ENCODE data around the gene IL27RA.
"Not testable (repeated sequence)": the region's sequence is repeated elsewhere in the genome, so short reads cannot be mapped to it uniquely, and the experiment has no call there.

IL27RA gene

GRCh38 chr19:14000691-14001375 is 30.7 kb upstream of the IL27RA start:
- DNase-seq, result no peak

- no peak for DNase-seq
Observed at GRCh38 chr19:14002571-14003250, 28.9 kb upstream of the IL27RA start.

GRCh38 chr19:14003251-14004055 is 28.1 kb upstream of the IL27RA start:
- no peak for DNase-seq

DNA sequence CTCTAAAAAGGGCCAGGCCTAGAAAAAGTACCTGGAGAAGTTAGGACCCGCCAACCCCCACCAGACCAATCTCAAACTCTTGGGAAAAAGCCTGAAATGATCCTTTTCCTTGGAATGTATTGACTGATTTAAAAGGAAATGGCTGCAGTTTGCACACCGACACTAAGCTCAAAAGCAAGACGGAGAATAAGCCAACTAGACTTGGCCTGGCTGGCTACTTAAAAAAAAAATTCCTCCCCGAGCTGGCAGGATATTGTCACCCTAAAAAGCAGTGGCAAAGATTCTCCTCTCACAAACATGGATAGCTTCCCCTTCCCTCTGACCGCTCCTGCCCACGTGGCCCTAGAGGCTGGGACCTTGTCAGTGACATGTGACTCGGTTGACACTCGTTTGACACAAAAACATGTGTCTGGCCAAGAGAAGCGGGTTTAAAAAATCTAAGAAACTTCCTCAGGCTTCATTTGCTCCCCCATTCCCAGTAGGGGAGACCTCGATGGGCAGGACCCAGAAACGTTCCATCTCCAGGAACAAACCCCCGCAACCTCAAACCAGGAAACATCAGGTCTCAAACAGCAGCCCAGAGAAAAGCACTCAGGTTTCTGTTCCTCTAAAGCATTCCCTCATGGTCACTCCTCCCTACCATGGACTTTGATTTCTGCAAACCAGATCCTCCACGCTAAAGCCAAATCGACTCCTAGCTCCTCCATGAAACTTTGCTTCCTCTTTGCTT is 26.8 kb upstream of the IL27RA start:
- DNase-seq, result peak; percentile 70

DNA sequence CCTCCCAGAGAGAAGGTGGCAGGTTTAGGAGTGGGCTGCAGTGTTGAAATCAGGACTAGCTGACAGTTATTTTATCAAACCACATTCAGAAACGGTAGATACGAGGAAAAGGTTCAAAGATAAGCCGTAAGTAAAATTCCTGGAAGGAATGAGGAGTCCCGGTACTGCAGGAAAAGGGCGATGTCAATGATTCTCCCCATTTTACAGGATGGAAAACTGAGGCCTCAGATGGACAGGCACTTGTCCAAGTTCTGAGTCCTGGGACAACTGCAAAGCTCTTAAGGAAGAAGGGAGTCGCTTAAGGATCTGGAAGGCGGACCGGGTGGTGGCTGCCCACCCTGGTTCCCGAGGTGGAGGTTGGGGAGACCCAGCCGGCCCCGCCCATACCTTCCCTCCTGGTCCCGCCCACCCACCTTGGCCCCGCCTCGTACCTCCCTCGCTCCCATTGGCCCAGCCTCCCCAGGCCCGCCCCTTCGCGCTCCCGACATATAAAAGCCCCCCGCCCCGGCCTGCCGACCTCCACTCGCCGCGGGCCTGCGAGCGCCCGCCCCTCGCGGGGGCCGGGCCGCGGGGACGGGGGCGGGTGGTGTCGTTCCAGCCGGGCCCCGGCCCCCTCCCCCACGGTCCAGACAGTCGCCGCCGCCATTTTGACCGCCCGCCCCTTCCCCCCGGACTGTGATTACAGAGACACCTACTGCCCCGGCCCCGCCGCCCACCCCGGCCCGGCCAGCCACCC is 26.0 kb upstream of the IL27RA start:
- peak; percentile 79 for DNase-seq

DNA sequence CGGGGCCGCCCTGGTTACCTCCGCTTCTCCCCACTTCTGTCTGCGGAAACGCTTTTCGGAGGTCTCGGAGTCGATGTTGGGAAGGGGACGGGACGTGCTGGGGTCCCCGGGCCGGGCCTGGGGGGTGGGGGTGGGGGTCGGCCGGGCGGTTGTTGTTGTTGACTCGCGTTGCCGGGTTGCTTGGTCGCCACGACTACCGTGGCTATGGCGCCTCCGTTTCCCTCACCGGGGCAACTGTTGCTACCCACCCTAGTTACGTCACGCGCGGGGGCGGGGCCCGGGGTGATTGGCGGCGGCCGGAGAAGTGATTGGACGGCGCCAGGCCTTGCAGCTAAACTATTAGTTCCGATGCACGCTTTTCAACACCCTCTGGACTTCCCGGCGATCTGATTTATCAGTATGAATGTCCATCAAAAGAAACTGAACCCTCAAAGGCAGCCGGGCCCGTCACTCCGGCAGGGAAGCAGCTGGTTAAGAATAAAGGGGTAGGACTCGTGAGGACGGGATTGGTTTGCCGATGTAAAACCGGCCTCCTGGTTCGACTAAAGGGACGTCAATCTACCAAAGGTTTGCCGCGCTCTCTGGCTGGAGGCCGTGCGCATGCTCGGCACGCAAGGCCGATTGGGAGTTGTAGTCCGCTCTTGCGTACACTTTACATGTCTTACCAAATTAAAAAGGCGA is 25.3 kb upstream of the IL27RA start, which contains the start of gene RFX1:
Gene RFX1, minus strand, starts transcription at position 236 of the 681 bp plus-strand sequence. CDS start 12,477 bp downstream, outside the sequence.
- DNase-seq, result peak; percentile 100

DNA sequence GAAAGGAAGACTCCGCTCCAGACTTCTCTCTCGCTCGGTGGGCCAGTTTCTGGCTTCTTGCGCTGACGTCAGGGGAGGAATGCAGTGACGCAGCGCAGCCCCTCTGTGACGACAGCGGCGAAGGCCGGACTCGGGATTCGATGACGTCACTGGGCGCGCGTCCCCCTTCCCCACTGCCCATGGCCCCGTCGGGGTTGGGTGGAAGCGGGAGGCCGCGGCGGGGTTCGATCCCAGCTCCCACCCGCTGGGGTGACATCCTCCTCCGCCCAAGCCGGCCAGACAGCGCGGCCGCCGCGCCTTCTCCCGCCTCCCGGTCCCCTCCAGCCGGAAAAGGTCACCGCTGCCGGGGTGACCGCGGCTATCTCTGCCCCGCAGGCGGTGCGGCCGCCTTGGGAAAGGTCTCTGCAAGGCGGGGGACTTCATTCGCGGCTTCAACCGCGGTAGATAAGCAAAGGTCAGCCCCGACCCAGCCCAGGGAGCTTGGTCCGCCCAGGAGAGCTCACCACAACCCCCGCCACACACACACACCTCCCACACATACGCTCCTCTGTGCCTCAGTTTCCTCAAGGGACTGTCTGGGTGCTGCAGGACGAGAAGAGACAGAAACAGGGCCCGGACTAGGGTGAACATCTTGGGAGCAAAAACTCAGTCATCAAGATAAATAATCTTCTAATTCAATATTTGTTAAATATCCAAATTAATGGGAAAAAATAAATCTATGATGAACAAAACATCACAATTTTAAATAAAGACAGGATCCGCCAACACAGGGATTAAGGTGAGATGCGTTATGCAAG is 24.6 kb upstream of the IL27RA start:
- DNase-seq, result peak; percentile 86

DNA sequence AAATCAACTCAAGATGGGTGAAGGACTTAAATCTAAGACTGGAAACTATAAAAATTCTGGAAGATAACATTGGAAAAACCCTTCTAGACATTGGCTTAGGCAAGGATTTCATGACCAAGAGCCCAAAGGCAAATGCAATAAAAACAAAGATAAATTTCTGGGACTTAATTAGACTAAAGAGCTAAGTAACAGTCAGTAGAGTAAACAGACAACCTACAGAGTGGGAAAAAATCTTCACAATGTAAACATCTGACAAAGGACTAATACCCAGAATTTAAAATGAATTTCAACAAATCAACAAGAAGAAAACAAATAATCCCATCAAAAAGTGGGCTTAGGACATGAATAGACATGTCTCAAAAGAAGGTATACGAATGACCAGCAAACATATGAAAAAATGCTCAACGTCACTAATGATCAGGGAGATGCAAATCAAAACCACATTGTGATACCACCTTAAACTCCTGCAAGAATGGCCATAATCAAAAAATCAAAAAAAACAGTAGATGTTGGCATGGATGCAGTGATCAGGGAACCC is 19.1 kb upstream of the IL27RA start:
- DNase-seq, result no peak

DNA sequence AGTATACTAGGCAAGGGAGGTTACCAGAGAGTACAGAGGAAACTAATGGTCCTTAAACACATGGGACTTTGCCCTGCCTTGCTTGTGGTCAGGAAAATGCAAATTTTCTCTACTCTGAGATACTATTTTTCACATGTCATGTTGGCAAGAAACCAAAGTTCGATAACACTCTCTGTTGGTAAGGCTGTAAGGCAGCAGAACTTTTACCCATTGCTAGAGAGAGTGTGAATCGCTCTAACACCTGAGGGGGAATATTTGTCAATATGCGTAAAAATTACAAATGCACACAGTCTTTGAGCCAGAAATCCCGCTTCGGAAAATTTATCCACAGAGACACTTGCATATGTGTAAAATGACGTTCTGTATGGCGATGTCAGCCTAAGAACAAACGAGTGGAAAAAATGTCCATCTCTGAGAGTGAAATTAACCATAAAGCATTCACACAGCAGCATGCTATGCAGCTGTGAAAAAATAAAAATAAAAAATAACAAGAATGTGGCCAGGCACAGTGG is 16.0 kb upstream of the IL27RA start:
- DNase-seq, result peak; percentile 89

GRCh38 chr19:14019100-14019499 is 12.5 kb upstream of the IL27RA start:
- no peak for DNase-seq

DNA sequence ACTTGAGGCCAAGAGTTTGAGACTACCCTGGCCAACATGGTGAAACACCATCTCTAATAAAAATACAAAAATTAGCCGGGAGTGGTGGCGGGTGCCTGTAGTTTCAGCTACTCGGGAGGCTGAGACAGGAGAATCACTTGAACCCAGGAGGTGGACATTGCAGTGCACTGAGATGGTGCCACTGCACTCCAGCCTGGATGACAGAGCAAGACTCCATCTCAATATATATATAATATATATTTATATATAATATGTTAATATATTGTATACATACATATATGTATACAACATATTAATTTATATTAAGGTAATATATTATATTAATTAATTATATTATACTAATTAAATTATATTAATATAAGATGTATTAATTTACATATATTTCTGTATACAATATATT is 11.8 kb upstream of the IL27RA start:
- DNase-seq, result not testable (repeated sequence)

DNA sequence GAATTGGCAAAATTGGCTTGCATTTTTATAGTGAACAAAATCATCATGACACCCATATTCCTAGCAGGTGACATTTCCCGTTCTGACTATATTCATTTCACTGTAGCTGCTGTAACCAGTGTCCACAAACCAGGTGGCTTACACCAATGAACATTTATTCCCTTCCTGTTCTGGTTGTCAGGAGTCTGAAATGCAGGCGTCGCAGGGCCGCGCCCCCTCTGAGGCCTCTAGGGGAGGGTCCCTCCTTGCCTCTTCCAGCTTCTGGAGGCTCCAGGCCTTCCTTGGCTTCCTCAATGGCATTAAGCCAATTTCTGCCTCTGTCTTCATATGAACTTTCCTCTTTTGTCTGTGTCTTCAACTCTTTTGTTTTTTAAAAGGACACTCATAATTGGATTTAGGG is 10.1 kb upstream of the IL27RA start:
- DNase-seq, result no peak

GRCh38 chr19:14022469-14022868 is 9.1 kb upstream of the IL27RA start:
- DNase-seq, result no peak

GRCh38 chr19:14023404-14024235 is 7.9 kb upstream of the IL27RA start:
- DNase-seq, result peak; percentile 87

- not testable (repeated sequence) for DNase-seq
Observed at GRCh38 chr19:14026652-14027192, 4.8 kb upstream of the IL27RA start.

DNA sequence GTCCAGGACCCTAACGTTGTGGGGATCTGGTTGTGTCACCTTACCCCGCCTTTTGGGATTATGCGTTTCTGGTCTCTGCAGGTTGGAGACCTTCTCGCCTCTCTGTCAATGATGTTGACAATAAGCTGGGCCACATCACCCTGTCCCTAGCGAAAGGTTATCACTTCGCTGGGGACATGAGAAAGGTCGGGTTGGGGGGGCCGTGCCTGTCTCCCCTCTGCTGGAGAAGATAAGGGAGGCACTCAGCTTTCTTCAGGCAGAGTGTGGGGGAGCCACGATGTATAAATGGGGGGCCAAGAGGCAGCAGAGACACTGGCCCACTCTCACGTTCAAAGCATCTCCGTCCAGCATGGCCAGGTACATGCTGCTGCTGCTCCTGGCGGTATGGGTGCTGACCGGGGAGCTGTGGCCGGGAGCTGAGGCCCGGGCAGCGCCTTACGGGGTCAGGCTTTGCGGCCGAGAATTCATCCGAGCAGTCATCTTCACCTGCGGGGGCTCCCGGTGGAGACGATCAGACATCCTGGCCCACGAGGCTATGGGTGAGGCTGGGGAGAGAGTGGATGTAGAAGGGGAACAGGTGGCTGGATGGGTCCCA is 3.6 kb upstream of the IL27RA start, which contains the start of gene RLN3:
Gene RLN3, plus strand, starts transcription at position 293 of the 595 bp plus-strand sequence. Its CDS starts 57 bp downstream, at position 350.
- DNase-seq, result no peak

DNA sequence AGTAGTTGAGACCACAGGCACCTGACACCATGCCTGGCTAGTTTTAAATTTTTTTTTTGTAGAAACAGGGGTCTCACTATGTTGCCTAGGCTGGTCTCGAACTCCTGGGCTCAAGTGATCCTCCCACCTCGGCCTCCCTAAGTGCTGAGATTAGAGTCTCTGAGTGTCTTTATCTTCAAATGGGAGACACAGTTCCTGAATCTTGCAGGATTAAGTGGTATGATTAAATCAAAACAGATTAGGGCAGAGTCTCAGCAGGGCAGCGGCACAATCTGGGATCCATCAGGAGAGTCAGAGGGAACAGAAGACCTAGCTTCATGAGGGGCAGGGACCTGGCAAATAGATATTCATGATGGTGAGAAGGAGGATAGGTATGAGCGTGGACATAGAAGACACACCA is 2.7 kb upstream of the IL27RA start:
- DNase-seq, result no peak

DNA sequence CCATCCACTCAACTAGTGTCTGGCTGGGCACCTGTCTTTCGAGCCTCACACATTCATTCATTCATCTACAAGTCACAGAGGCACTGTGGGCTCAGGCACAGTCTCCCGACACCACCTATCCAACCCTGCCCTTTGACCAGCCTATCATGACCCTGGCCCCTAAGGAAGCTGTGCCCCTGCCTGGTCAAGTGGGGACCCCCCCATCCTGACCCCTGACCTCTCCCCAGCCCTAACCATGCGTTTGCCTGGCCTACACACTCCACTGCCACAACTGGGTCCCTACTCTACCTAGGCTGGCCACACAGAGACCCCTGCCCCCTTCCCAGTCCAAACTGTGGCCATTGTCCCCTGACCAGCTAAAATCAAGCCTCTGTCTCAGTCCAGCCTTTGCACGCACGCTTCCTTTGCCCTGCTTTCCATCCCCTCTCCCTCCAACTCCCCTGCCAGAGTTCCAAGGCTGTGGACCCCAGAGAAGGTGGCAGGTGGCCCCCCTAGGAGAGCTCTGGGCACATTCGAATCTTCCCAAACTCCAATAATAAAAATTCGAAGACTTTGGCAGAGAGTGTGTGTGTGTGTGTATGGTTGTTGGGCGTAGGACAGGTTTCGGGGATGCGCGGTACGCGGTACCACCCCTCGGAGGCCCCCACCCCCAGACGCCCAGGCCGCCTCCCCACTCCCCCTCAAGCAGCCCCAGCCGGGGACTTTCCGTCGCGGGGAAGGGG is 404 bp upstream of the IL27RA start:
- DNase-seq, result no peak
